ENCODE results near the gene GRIN2A.

GRCh38 chr16:9708972-9709620 is 473.1 kb downstream of the GRIN2A start:
- TF ChIP-seq CTCF (IDR thresholded peaks at IDR 0.05) (no peak), POLR2A (IDR thresholded peaks at IDR 0.05) (no peak)
